Stomach (tissue), 9 donors: ENCODE data around the gene DIS3L2. TPM values are rescaled to one million over a fixed set of nuclear protein-coding genes. Genes with fewer than 3 reads are reported as not detected.
A peak's percentile ranks its signal among the peaks of the same experiment; 100 is the strongest.

ENCODE experiments used
- DNase-seq, 2 donors: peaks; one replicate each; pipeline versions ENCODE4 v3.0.0 to v3.0.0-alpha.2; 2013 to 2019
- H3K27ac ChIP-seq, 5 donors: fragments of 200-600 bp in 4 of 5; sonication (generic) in 4 of 5; one replicate each; pipeline ENCODE4 v1.5.1; 2013 to 2019; ENCODE audit warnings: mild to moderate bottlenecking in 1 of 5, moderate library complexity in 1 of 5
- H3K27me3 ChIP-seq, 3 donors: fragments of 200-600 bp; sonication (generic); one replicate each; pipeline ENCODE4 v1.5.1; 2017 to 2019; ENCODE audit warnings: mixed run types in 1 of 3
- H3K36me3 ChIP-seq, 4 donors: fragments of 200-600 bp; sonication (generic); 1 replicate in 3 of 4; 2 replicates in 1 of 4; pipeline ENCODE4 v1.5.1; 2016 to 2019
- H3K4me1 ChIP-seq, 4 donors: fragments of 200-600 bp; sonication (generic); one replicate each; pipeline ENCODE4 v1.5.1; 2016 to 2019
- H3K4me3 ChIP-seq, 4 donors: fragments of 200-600 bp; sonication (generic) in 3 of 4; one replicate each; pipeline ENCODE4 v1.5.1; 2016 to 2019; ENCODE audit warnings: mild to moderate bottlenecking in 1 of 4
- H3K9me3 ChIP-seq, 4 donors: fragments of 200-600 bp; sonication (generic); one replicate each; pipeline ENCODE4 v1.5.1; 2016 to 2019
- CTCF ChIP-seq, 7 experiments: fragments of 450-650 bp in 4 of 7; fragments of 200-600 bp in 3 of 7; sonication (generic) in 3 of 7; IDR thresholded peaks; one replicate each; pipeline ENCODE4 v1.5.1; 2016 to 2019; ENCODE audit warnings: antibody characterized with exemption in 7 of 7, control low read depth in 2 of 7, mild to moderate bottlenecking in 1 of 7
- EP300 ChIP-seq: sonication (generic); formaldehyde crosslinking; IDR thresholded peaks from one replicate; pipeline ENCODE4 v1.6.1; 2017; ENCODE audit warnings: antibody characterized with exemption
- POLR2A ChIP-seq, 4 donors: fragments of 450-650 bp; IDR thresholded peaks; one replicate each; pipeline ENCODE4 v1.6.1; 2016; ENCODE audit warnings: antibody characterized with exemption in 4 of 4, control low read depth in 2 of 4, mild to moderate bottlenecking in 1 of 4, moderate library complexity in 1 of 4
- POLR2AphosphoS5 ChIP-seq, 3 donors: sonication (generic); formaldehyde crosslinking; IDR thresholded peaks; one replicate each; pipeline ENCODE4 v1.6.1; 2016; ENCODE audit warnings: antibody characterized with exemption in 3 of 3
- WGBS, 5 donors: extraction: QIAGEN DNeasy Blood & Tissue Kit in 3 of 5; methylation state at CpG; one replicate each; pipeline versions ENCODE4 v1.1.5 to v1.1.7; 2013 to 2018; 5-methylcytosine and 5-hydroxymethylcytosine counted together
- intact Hi-C: fragments of 100-400 bp; cut with DNase I; formaldehyde crosslinking; loops from one replicate; pipeline ENCODE4 v1.15.1; 2023; ENCODE audit warnings: low total_unique reads
- polyA plus RNA-seq, 3 donors: library from polyadenylated mRNA; stranded (reverse); fragments of 200-250 nt; gene quantifications; one replicate each; pipeline ENCODE4 v1.2.3, GENCODE V29; 2013
- total RNA-seq, 5 donors: library from RNA; depleted of rRNA; stranded (reverse); fragments of >200 nt; gene quantifications; one replicate each; pipeline versions ENCODE4 v1.1.0 to v1.2.3, GENCODE V29; 2014 to 2016
- donor health status: healthy with polysubstance abuse.
- donor health status: Bipolar disorder and iron deficiency.
- donor health status: healthy.

Gene DIS3L2
- total and polyA plus RNA-seq, 8 donors, result 10.4 to 124 (median 26.8) TPM

GRCh38 chr2:232306741-232307305 is 345.3 kb downstream of the DIS3L2 start:
- Histone ChIP-seq H3K27me3 (no peaks in the 10 kb centered on the region), H3K4me3 (no peak overlapping the region), H3K9me3 (no peaks in the 10 kb centered on the region), H3K27ac (no peak overlapping the region), H3K36me3 (peaks cover 0 to 70% (median 42%) of the 10 kb centered on the region in 4 donors), H3K4me1 (no peaks in the 10 kb centered on the region)
- intact Hi-C loops, result no loop called here
- no peak for TF ChIP-seq POLR2AphosphoS5 (IDR thresholded peaks at IDR 0.05)
- WGBS, 5 donors, result 84 to 98% (median 96%) methylated on average over 7 of the region's 7 CpGs
- no peak for DNase-seq

- Histone ChIP-seq H3K27ac (no peak overlapping the region), H3K4me1 (no peaks in the 10 kb centered on the region), H3K4me3 (no peak overlapping the region), H3K27me3 (no peaks in the 10 kb centered on the region), H3K36me3 (peaks cover 0 to 75% (median 42%) of the 10 kb centered on the region in 4 donors), H3K9me3 (peaks cover 0 to 7% (median under 1%) of the 10 kb centered on the region in 4 donors)
- WGBS, 5 donors, result 73 to 88% (median 81%) methylated on average over 3 of the region's 3 CpGs
- TF ChIP-seq POLR2A (IDR thresholded peaks at IDR 0.05), result no peak
- TF ChIP-seq EP300, result no peak
- TF ChIP-seq CTCF (IDR thresholded peaks at IDR 0.05), result no peak
- no peak for TF ChIP-seq POLR2AphosphoS5 (IDR thresholded peaks at IDR 0.05)
- intact Hi-C loops, result no loop called here
- no peak for DNase-seq
Observed at GRCh38 chr2:232307854-232308253, 346.3 kb downstream of the DIS3L2 start.

GRCh38 chr2:232308986-232309385 is 347.5 kb downstream of the DIS3L2 start:
- no peak for DNase-seq
- Histone ChIP-seq H3K9me3 (peaks cover 0 to 15% (median 3%) of the 10 kb centered on the region in 4 donors), H3K27me3 (no peaks in the 10 kb centered on the region), H3K4me3 (no peak overlapping the region), H3K36me3 (peaks cover 0 to 75% (median 36%) of the 10 kb centered on the region in 4 donors), H3K27ac (no peak overlapping the region), H3K4me1 (peaks cover 0 to 2% (median 0%) of the 10 kb centered on the region in 4 donors)
- no peak for TF ChIP-seq POLR2A (IDR thresholded peaks at IDR 0.05)
- no peak for TF ChIP-seq POLR2AphosphoS5 (IDR thresholded peaks at IDR 0.05)
- no peak for TF ChIP-seq EP300
- TF ChIP-seq CTCF (IDR thresholded peaks at IDR 0.05), result no peak
- whole genome bisulfite sequencing, 5 donors, result 77 to 94% (median 92%) methylated on average over 2 to 3 of the region's 3 CpGs
- intact Hi-C loops, result no loop called here

- peaks cover 0 to 8% (median 0%) of the 10 kb centered on the region in 4 donors for H3K4me1 ChIP-seq
- no peak for DNase-seq
- no peak overlapping the region for H3K27ac ChIP-seq
- intact Hi-C loops, result no loop called here
- H3K27me3 ChIP-seq, result no peaks in the 10 kb centered on the region
- no peak overlapping the region for H3K4me3 ChIP-seq
- H3K36me3 ChIP-seq, result peaks cover 0 to 69% (median 34%) of the 10 kb centered on the region in 4 donors
- TF ChIP-seq CTCF (IDR thresholded peaks at IDR 0.05) (no peak), POLR2AphosphoS5 (IDR thresholded peaks at IDR 0.05) (no peak), EP300 (no peak), POLR2A (IDR thresholded peaks at IDR 0.05) (no peak)
- H3K9me3 ChIP-seq, result peaks cover 0 to 15% (median 3%) of the 10 kb centered on the region in 4 donors
- WGBS, 5 donors, result 81 to 100% (median 92%) methylated on average over 4 of the region's 4 CpGs
Observed at GRCh38 chr2:232309592-232309991, 348.1 kb downstream of the DIS3L2 start.

GRCh38 chr2:232310121-232310520 is 348.6 kb downstream of the DIS3L2 start:
- Histone ChIP-seq H3K36me3 (peaks cover 0 to 63% (median 33%) of the 10 kb centered on the region in 4 donors), H3K4me1 (peaks cover 0 to 13% (median 2%) of the 10 kb centered on the region in 4 donors), H3K27ac (no peak overlapping the region), H3K4me3 (no peak overlapping the region), H3K27me3 (no peaks in the 10 kb centered on the region), H3K9me3 (peaks cover 0 to 15% (median 3%) of the 10 kb centered on the region in 4 donors)
- WGBS, 5 donors, result 66 to 88% (median 80%) methylated on average over 9 of the region's 9 CpGs
- intact Hi-C loops, result no loop called here
- no peak for TF ChIP-seq POLR2AphosphoS5 (IDR thresholded peaks at IDR 0.05)
- TF ChIP-seq POLR2A (IDR thresholded peaks at IDR 0.05), result no peak
- no peak for TF ChIP-seq EP300
- DNase-seq, result peak in 1 of 2 donors; percentile 41
